MM.1S (cell line): Measurements from ENCODE around the gene OR52J3.

Experiments used
- DNase-seq: peaks from one replicate; pipeline ENCODE4 v3.0.0-alpha.2; 2015
- H2AFZ ChIP-seq: fragments of 300-600 bp; sonication (generic); 2 replicates; pipeline ENCODE4 v1.6.0; 2016; ENCODE audit warnings: antibody characterized with exemption, low read length
- H3F3A ChIP-seq: fragments of 300-600 bp; sonication (generic); 2 replicates; pipeline ENCODE4 v1.6.1; 2016; ENCODE audit warnings: mild to moderate bottlenecking, antibody characterized with exemption, low read length, moderate library complexity, mixed read lengths; ENCODE audit not compliant: insufficient read depth
- H3K27ac ChIP-seq: fragments of 300-600 bp; sonication (generic); 2 replicates; pipeline ENCODE4 v1.5.1; 2016; ENCODE audit warnings: mild to moderate bottlenecking, low read length
- H3K27me3 ChIP-seq: fragments of 300-600 bp; sonication (generic); replicated peaks from 2 replicates; pipeline ENCODE4 v1.6.0; 2016; ENCODE audit warnings: low read length; ENCODE audit not compliant: insufficient read depth
- H3K36me3 ChIP-seq: fragments of 300-600 bp; sonication (generic); replicated peaks from 2 replicates; pipeline ENCODE4 v1.6.1; 2016; ENCODE audit warnings: mild to moderate bottlenecking, low read length, mixed read lengths; ENCODE audit not compliant: insufficient read depth
- H3K4me1 ChIP-seq: fragments of 300-600 bp; sonication (generic); 2 replicates; pipeline ENCODE4 v1.6.1; 2016; ENCODE audit warnings: low read length, mixed read lengths
- H3K4me2 ChIP-seq: fragments of 300-600 bp; sonication (generic); 2 replicates; pipeline ENCODE4 v1.6.0; 2016; ENCODE audit warnings: low read depth, low read length
- H3K4me3 ChIP-seq: fragments of 300-600 bp; sonication (generic); 2 replicates; pipeline ENCODE4 v1.5.1; 2016; ENCODE audit warnings: low read length, mixed read lengths
- H3K79me2 ChIP-seq: fragments of 300-600 bp; sonication (generic); 2 replicates; pipeline ENCODE4 v1.6.1; 2016; ENCODE audit warnings: mixed run types, low read length, mixed read lengths
- H3K9ac ChIP-seq: fragments of 300-600 bp; sonication (generic); 2 replicates; pipeline ENCODE4 v1.6.1; 2016; ENCODE audit warnings: low read length, mixed read lengths
- H3K9me2 ChIP-seq: fragments of 300-600 bp; sonication (generic); replicated peaks from 2 replicates; pipeline ENCODE4 v1.6.1; 2016; ENCODE audit warnings: mild to moderate bottlenecking, low read length, mixed read lengths; ENCODE audit not compliant: insufficient read depth
- H3K9me3 ChIP-seq: fragments of 300-600 bp; sonication (generic); replicated peaks from 2 replicates; pipeline ENCODE4 v1.6.1; 2016; ENCODE audit warnings: mild to moderate bottlenecking, low read length, mixed read lengths; ENCODE audit not compliant: insufficient read depth
- H4K20me1 ChIP-seq: fragments of 300-600 bp; sonication (generic); 2 replicates; pipeline ENCODE4 v1.6.1; 2016; ENCODE audit warnings: mild to moderate bottlenecking, low read length, moderate library complexity, mixed read lengths; ENCODE audit not compliant: insufficient read depth
- EZH2 ChIP-seq: fragments of 300-600 bp; sonication (generic); optimal IDR thresholded peaks from 2 replicates; pipeline ENCODE3; 2017; ENCODE audit warnings: low read depth, mild to moderate bottlenecking, antibody characterized with exemption, low read length, mixed read lengths
- EZH2phosphoT487 ChIP-seq: fragments of 300-600 bp; sonication (generic); IDR thresholded peaks from 2 replicates; pipeline ENCODE4 v1.6.1; 2018; ENCODE audit warnings: antibody characterized with exemption, low read length
- TF ChIP-seq, protein P1 (sequence below): fragments of 300-600 bp; sonication (generic); IDR thresholded peaks from 2 replicates; pipeline ENCODE4 v1.5.1; 2016; ENCODE audit warnings: antibody characterized with exemption, low read length, mixed read lengths

The OR52J3 gene

DNA sequence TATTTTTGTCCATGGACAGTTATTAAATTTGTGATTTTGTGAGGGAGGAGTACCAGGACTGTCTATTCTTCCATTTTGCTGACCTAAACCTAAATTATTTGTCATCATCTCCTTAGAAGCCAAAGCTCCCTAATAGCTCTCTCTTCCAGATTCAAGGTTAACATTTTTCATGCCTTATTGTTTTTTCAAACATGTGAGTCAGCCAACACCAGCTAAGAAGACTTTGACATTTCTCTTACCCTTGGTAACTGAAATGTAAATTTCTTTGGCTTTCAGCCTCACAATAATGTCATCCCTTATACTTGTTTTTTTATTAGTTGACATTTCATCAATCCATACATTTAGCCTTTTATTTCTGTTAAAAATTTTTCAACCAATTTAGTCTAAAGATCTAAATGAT, 42.2 kb downstream of the OR52J3 start:
- Histone ChIP-seq H3F3A (no peaks in the 10 kb centered on the region), H3K27ac (no peak overlapping the region)

DNA sequence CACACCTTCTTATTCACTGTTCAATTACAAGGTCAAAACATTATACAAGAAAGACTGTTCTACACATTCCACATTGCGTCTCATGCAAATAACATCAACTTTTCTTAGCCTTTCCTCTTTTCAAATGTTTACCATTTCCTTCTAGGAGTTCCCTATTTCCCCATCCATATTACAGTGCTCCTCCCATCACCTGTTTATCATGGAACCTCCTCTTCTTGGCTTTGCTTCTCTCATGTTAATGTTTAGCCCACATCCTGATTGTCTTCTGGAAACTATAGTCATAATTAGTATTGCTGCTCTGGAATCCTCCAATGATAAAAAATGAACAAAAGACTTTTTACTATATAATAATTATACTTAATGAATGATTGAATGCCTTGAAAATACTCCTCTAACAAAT, 44.3 kb downstream of the OR52J3 start:
- H3K27me3 ChIP-seq: no peaks in the 10 kb centered on the region
- TF ChIP-seq, protein P1, sequence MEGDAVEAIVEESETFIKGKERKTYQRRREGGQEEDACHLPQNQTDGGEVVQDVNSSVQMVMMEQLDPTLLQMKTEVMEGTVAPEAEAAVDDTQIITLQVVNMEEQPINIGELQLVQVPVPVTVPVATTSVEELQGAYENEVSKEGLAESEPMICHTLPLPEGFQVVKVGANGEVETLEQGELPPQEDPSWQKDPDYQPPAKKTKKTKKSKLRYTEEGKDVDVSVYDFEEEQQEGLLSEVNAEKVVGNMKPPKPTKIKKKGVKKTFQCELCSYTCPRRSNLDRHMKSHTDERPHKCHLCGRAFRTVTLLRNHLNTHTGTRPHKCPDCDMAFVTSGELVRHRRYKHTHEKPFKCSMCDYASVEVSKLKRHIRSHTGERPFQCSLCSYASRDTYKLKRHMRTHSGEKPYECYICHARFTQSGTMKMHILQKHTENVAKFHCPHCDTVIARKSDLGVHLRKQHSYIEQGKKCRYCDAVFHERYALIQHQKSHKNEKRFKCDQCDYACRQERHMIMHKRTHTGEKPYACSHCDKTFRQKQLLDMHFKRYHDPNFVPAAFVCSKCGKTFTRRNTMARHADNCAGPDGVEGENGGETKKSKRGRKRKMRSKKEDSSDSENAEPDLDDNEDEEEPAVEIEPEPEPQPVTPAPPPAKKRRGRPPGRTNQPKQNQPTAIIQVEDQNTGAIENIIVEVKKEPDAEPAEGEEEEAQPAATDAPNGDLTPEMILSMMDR: no peak
- TF ChIP-seq EZH2phosphoT487: no peak
- TF ChIP-seq EZH2: no peak
- no peaks in the 10 kb centered on the region for H3K4me1 ChIP-seq
- H3K36me3 ChIP-seq: no peaks in the 10 kb centered on the region
- DNase-seq: no peak
- H3K27ac ChIP-seq: no peak overlapping the region
- H3K79me2 ChIP-seq: no peaks in the 10 kb centered on the region
- H2AFZ ChIP-seq: no peak overlapping the region
- H3K9me2 ChIP-seq: no peaks in the 10 kb centered on the region
- H3K4me2 ChIP-seq: no peak overlapping the region
- H3K9me3 ChIP-seq: no peaks in the 10 kb centered on the region
- no peak overlapping the region for H3K4me3 ChIP-seq
- no peaks in the 10 kb centered on the region for H3F3A ChIP-seq
- H3K9ac ChIP-seq: no peak overlapping the region
- no peaks in the 10 kb centered on the region for H4K20me1 ChIP-seq

More for the DNA sequence above, 42.2 kb downstream of the OR52J3 start:
- Histone ChIP-seq H3K9me3 (no peaks in the 10 kb centered on the region), H3K9me2 (no peaks in the 10 kb centered on the region), H3K4me3 (no peak overlapping the region), H2AFZ (no peak overlapping the region), H4K20me1 (no peaks in the 10 kb centered on the region), H3K4me1 (no peaks in the 10 kb centered on the region), H3K79me2 (no peaks in the 10 kb centered on the region), H3K27me3 (no peaks in the 10 kb centered on the region), H3K9ac (no peak overlapping the region), H3K36me3 (no peaks in the 10 kb centered on the region), H3K4me2 (no peak overlapping the region)
- no peak for DNase-seq
- no peak for TF ChIP-seq EZH2phosphoT487
- TF ChIP-seq, protein P1: no peak
- no peak for TF ChIP-seq EZH2

DNA sequence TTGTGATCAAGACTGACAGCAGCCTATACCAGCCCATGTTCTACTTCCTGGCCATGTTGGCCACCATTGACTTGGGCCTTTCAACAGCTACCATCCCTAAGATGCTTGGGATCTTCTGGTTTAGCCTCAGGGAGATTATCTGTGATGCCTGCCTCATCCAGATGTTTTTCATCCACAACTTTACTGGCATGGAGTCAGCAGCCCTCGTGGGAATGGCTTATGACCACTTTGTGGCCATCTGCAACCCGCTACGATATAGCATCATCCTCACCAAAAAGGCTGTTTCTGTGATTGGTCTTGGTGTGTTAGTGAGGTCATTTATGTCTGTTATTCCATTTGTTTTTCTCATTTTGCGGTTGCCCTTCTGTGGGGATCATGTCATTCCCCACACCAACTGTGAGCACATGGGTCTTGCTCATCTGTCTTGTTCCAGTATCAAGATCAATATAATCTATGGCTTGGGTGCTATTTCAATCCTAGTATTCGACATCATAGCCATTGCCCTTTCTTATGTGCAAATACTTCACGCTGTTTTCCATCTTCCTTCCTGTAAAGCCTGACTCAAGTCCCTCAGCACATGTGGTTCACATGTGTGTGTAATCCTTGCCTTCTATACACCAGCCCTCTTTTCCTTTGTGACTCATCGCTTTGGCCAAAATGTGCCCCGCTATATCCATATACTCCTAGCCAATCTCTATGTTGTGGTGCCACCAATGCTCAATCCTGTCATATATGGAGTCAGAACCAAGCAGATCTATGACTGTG, 46.7 kb downstream of the OR52J3 start:
- Histone ChIP-seq H3K36me3 (no peaks in the 10 kb centered on the region), H3K27ac (no peak overlapping the region), H3K4me2 (no peak overlapping the region), H3K27me3 (no peaks in the 10 kb centered on the region), H3K9me2 (no peaks in the 10 kb centered on the region), H3F3A (no peaks in the 10 kb centered on the region), H3K9ac (no peak overlapping the region), H3K4me1 (no peaks in the 10 kb centered on the region), H3K79me2 (no peaks in the 10 kb centered on the region), H4K20me1 (no peaks in the 10 kb centered on the region), H3K9me3 (no peaks in the 10 kb centered on the region), H2AFZ (no peak overlapping the region), H3K4me3 (no peak overlapping the region)
- no peak for DNase-seq
- TF ChIP-seq EZH2: no peak
- TF ChIP-seq, protein P1: no peak
- TF ChIP-seq EZH2phosphoT487: no peak
